ENCODE results near the gene DYNLT1. TPM values are rescaled to one million over a fixed set of nuclear protein-coding genes. Genes with fewer than 3 reads are reported as not detected.
A peak's percentile ranks its signal among the peaks of the same experiment; 100 is the strongest.

The DYNLT1 gene
- total RNA-seq, 5 donors from 2014 or later (not counting 1 experiment from before 2014, with no cell fraction given) = 50.8 to 128 (median 59.5) TPM

DNA sequence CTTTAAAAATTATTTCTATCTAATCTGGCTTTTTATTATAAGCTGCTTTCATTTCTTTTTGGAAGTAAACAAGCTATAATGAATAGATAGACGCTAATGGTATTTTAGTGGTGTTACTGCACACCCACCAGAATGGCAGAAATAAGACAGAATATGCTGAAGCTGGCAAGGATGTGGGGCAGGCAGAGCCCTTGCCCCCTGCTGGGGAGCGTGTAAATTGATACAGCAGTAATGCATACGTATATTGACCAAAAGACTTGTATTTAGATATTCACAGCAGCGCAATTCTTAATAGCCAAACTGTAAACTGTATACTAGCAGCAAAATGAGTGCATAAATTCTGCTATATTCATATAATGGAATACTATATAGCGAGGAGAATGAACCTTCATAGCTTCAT lies 49.3 kb downstream of the DYNLT1 start:
- ChIA-PET POLR2A (no interaction called here), CTCF (interaction anchor here in 1 of 2 donors (0.5 to 2.0 kb wide), 5 partner anchors 36 to 383 kb away, joined by 3 to 10 read pairs (median 4); no protein-coding TSS in a partner anchor)
- peak in 3 of 4 experiments; percentile 53 to 59 (median 54) for ATAC-seq (replicated peaks in 1 of 4)
- Histone ChIP-seq H3K9me3 (no peaks in the 10 kb centered on the region), H3K36me3 (ENCODE audit: control insufficient read depth in 2 of 2, extremely low read depth in 1 of 2, insufficient read depth in 1 of 2, low read length in 1 of 2) (peaks cover 4 to 75% of the 10 kb centered on the region in 2 donors), H3K4me1 (ENCODE audit: control insufficient read depth in 1 of 2, extremely low read depth in 1 of 2, insufficient read depth in 2 of 2, low read length in 2 of 2) (no peaks in the 10 kb centered on the region), H3K27ac (ENCODE audit: low read length) (no peak overlapping the region), H3K4me3 (ENCODE audit: control insufficient read depth in 1 of 2, extremely low read depth in 1 of 2, low read length in 1 of 2) (no peak overlapping the region), H3K27me3 (replicated peaks in 1 of 2; ENCODE audit: control insufficient read depth in 2 of 2, extremely low read depth in 1 of 2, insufficient read depth in 2 of 2, low read length in 1 of 2) (no peaks in the 10 kb centered on the region)
- peak in 15 of 35 experiments; percentile 6 to 44 (median 14) for DNase-seq
- H3K27ac Mint-ChIP-seq = no peak overlapping the region
- peaks cover 0 to 10% (median 5%) of the 10 kb centered on the region in 3 donors for H3K4me1 Mint-ChIP-seq
- no peak overlapping the region for H3K4me3 Mint-ChIP-seq
- peaks cover 70% of the 10 kb centered on the region for H3K36me3 Mint-ChIP-seq
- H3K9me3 Mint-ChIP-seq = no peaks in the 10 kb centered on the region
- WGBS (ENCODE audit: insufficient coverage) = no CpG with 5 or more reads among the region's 5 CpGs
- no peaks in the 10 kb centered on the region for H3K27me3 Mint-ChIP-seq

DNA sequence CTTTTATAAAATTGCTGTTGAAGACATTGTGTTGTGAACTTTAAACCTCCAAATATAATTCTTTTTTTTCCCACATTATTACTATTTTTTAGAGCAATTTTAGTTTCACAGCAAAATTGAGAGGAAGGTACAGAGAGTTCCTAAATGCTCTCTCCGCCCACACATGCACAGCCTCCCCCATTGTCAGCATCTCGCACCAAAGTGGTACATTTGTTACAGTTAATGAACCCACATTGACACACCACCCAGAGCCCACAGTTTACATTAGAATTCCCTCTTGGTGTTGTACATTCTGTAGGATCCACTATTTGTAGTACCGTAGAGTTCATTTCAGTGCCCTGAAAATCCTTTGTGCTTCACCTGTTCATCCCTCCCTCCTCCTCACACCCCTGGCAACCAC lies 50.9 kb downstream of the DYNLT1 start:
- DNase-seq (no peak), ATAC-seq (replicated peaks in 1 of 4) (no peak)
- Mint-ChIP-seq H3K27me3 (no peaks in the 10 kb centered on the region), H3K9me3 (no peaks in the 10 kb centered on the region), H3K4me1 (peaks cover 0 to 6% (median 5%) of the 10 kb centered on the region in 3 donors), H3K4me3 (no peak overlapping the region), H3K27ac (peak overlapping the region in 1 of 2 donors; percentile 21), H3K36me3 (peaks cover 75% of the 10 kb centered on the region)
- H3K27ac ChIP-seq (ENCODE audit: low read length) = no peak overlapping the region
- no peaks in the 10 kb centered on the region for H3K9me3 ChIP-seq
- no peaks in the 10 kb centered on the region for H3K27me3 ChIP-seq (replicated peaks in 1 of 2; ENCODE audit: control insufficient read depth in 2 of 2, extremely low read depth in 1 of 2, insufficient read depth in 2 of 2, low read length in 1 of 2)
- POLR2A ChIA-PET = interaction anchor here in 1 of 2 donors (0.6 kb wide), 1 partner anchor 9 kb away, joined by 7 read pairs; no protein-coding TSS in a partner anchor
- no CpG with 5 or more reads among the region's 3 CpGs for WGBS (ENCODE audit: insufficient coverage)
- H3K4me1 ChIP-seq (ENCODE audit: control insufficient read depth in 1 of 2, extremely low read depth in 1 of 2, insufficient read depth in 2 of 2, low read length in 2 of 2) = no peaks in the 10 kb centered on the region
- peaks cover 8 to 76% of the 10 kb centered on the region in 2 donors for H3K36me3 ChIP-seq (ENCODE audit: control insufficient read depth in 2 of 2, extremely low read depth in 1 of 2, insufficient read depth in 1 of 2, low read length in 1 of 2)
- CTCF ChIA-PET = interaction anchor here in 1 of 2 donors (1.4 kb wide), 1 partner anchor 12 kb away, joined by 4 read pairs; no protein-coding TSS in a partner anchor
- no peak overlapping the region for H3K4me3 ChIP-seq (ENCODE audit: control insufficient read depth in 1 of 2, extremely low read depth in 1 of 2, low read length in 1 of 2)

DNA sequence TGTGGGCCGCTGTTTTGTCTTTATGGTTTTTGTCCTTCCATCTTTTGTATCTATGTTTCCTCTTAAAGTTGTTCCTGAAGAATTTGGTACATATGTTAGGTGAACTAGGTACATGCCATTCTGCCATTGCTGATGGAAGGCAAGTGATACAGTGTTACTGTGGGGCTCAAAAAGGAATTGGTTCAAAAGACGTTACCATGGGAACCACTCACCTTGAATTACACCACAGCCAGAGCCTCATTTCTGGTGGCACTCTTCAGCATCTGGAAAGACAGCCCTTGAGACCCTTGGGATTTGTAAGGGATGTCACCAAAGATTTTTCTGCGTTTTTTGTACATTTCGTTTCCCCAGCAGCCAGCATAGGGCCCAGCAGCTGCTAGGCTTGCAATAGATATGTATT lies 52.7 kb downstream of the DYNLT1 start:
- Histone ChIP-seq H3K9me3 (no peaks in the 10 kb centered on the region), H3K27me3 (replicated peaks in 1 of 2; ENCODE audit: control insufficient read depth in 2 of 2, extremely low read depth in 1 of 2, insufficient read depth in 2 of 2, low read length in 1 of 2) (no peaks in the 10 kb centered on the region), H3K27ac (ENCODE audit: low read length) (no peak overlapping the region), H3K4me3 (ENCODE audit: control insufficient read depth in 1 of 2, extremely low read depth in 1 of 2, low read length in 1 of 2) (no peak overlapping the region), H3K4me1 (ENCODE audit: control insufficient read depth in 1 of 2, extremely low read depth in 1 of 2, insufficient read depth in 2 of 2, low read length in 2 of 2) (no peaks in the 10 kb centered on the region), H3K36me3 (ENCODE audit: control insufficient read depth in 2 of 2, extremely low read depth in 1 of 2, insufficient read depth in 1 of 2, low read length in 1 of 2) (peaks cover 14 to 79% of the 10 kb centered on the region in 2 donors)
- H3K27me3 Mint-ChIP-seq = no peaks in the 10 kb centered on the region
- H3K4me3 Mint-ChIP-seq = no peak overlapping the region
- H3K4me1 Mint-ChIP-seq = peaks cover 0 to 6% (median 3%) of the 10 kb centered on the region in 3 donors
- no CpG with 5 or more reads among the region's 4 CpGs for WGBS (ENCODE audit: insufficient coverage)
- no peaks in the 10 kb centered on the region for H3K9me3 Mint-ChIP-seq
- ATAC-seq (replicated peaks in 1 of 4) = no peak
- H3K36me3 Mint-ChIP-seq = peaks cover 69% of the 10 kb centered on the region
- H3K27ac Mint-ChIP-seq = no peak overlapping the region
- ChIA-PET POLR2A (no interaction called here), CTCF (no interaction called here)
- no peak for DNase-seq

DNA sequence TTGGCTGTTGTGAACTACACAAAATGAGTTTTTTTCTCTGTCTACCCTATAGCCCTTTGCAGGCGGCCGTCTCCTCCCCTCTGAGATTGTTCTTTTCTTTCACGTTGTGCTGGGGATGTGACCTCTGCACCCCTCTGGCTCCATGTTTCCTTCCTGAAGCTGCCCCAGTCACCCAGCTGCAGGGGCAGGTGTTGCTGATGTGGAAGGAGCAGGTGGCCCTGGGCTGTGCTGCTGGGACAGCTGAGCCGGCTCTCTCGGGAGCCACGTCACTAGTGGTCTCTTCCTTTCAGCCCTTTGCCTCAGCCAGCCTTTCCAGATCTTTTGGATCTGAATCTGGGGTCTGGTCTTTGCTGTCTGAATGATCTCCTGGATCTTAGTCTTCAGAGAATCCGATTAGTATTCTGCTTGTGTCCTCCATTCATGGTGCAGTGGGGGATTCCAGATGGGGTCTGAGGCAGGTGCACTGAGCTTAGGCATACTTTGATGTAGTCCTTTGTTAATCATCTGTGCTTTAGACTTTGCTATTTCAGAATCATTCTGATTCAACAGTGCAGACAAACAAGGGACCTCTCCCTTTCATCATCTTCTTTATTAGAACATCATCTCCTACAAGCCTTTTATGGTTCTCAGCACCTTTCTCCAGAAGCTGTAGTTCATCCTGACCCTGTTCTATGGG lies 53.3 kb downstream of the DYNLT1 start:
- Mint-ChIP-seq H3K27ac (no peak overlapping the region), H3K27me3 (no peaks in the 10 kb centered on the region), H3K9me3 (no peaks in the 10 kb centered on the region), H3K4me3 (no peak overlapping the region), H3K4me1 (peaks cover 0 to 2% (median 1%) of the 10 kb centered on the region in 3 donors), H3K36me3 (peaks cover 70% of the 10 kb centered on the region)
- no peak for DNase-seq
- Histone ChIP-seq H3K36me3 (ENCODE audit: control insufficient read depth in 2 of 2, extremely low read depth in 1 of 2, insufficient read depth in 1 of 2, low read length in 1 of 2) (peaks cover 14 to 80% of the 10 kb centered on the region in 2 donors), H3K27ac (ENCODE audit: low read length) (no peak overlapping the region), H3K4me3 (ENCODE audit: control insufficient read depth in 1 of 2, extremely low read depth in 1 of 2, low read length in 1 of 2) (no peak overlapping the region), H3K9me3 (no peaks in the 10 kb centered on the region), H3K27me3 (replicated peaks in 1 of 2; ENCODE audit: control insufficient read depth in 2 of 2, extremely low read depth in 1 of 2, insufficient read depth in 2 of 2, low read length in 1 of 2) (no peaks in the 10 kb centered on the region), H3K4me1 (ENCODE audit: control insufficient read depth in 1 of 2, extremely low read depth in 1 of 2, insufficient read depth in 2 of 2, low read length in 2 of 2) (no peaks in the 10 kb centered on the region)
- ATAC-seq (replicated peaks in 1 of 4) = no peak
- CTCF ChIA-PET = interaction anchor here in 1 of 2 donors (0.5 kb wide), 1 partner anchor 366 kb away, joined by 6 read pairs; no protein-coding TSS in a partner anchor
- POLR2A ChIA-PET = no interaction called here
- 100% methylated on average over 2 of the region's 7 CpGs for WGBS (ENCODE audit: insufficient coverage)

DNA sequence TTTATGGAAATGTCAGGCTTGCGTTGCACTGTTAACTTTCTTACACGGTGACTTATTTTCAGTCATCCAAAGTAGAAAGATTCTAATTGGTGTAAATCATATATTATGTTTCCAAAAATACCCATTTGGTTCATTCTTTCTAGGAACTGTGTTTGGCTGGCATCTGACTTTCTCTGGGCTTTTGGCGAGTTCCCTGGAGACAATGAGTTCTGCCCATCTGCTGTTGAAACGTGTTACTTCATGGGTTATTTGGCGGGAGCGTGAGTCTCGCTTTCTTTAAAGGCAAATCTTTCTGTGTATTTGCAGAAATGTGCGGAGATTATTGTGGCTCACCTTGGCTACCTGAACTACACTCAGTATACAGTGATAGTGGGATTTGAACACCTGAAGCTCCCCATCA lies 55.2 kb downstream of the DYNLT1 start:
- no peak overlapping the region for H3K27ac ChIP-seq (ENCODE audit: low read length)
- no peak overlapping the region for H3K4me3 ChIP-seq (ENCODE audit: control insufficient read depth in 1 of 2, extremely low read depth in 1 of 2, low read length in 1 of 2)
- H3K4me1 ChIP-seq (ENCODE audit: control insufficient read depth in 1 of 2, extremely low read depth in 1 of 2, insufficient read depth in 2 of 2, low read length in 2 of 2) = no peaks in the 10 kb centered on the region
- peaks cover 0 to 2% (median 0%) of the 10 kb centered on the region in 3 donors for H3K4me1 Mint-ChIP-seq
- H3K9me3 ChIP-seq = no peaks in the 10 kb centered on the region
- no peak overlapping the region for H3K27ac Mint-ChIP-seq
- no peaks in the 10 kb centered on the region for H3K9me3 Mint-ChIP-seq
- no peak for DNase-seq
- CTCF ChIA-PET = interaction anchor here in 1 of 2 donors (1.1 kb wide), 1 partner anchor 13 kb away, joined by 3 read pairs; no protein-coding TSS in a partner anchor
- no peak for ATAC-seq (replicated peaks in 1 of 4)
- no peaks in the 10 kb centered on the region for H3K27me3 Mint-ChIP-seq
- H3K36me3 Mint-ChIP-seq = peaks cover 72% of the 10 kb centered on the region
- H3K4me3 Mint-ChIP-seq = no peak overlapping the region
- 100% methylated on average over 1 of the region's 8 CpGs for WGBS (ENCODE audit: insufficient coverage)
- H3K27me3 ChIP-seq (replicated peaks in 1 of 2; ENCODE audit: control insufficient read depth in 2 of 2, extremely low read depth in 1 of 2, insufficient read depth in 2 of 2, low read length in 1 of 2) = no peaks in the 10 kb centered on the region
- H3K36me3 ChIP-seq (ENCODE audit: control insufficient read depth in 2 of 2, extremely low read depth in 1 of 2, insufficient read depth in 1 of 2, low read length in 1 of 2) = peaks cover 26 to 88% of the 10 kb centered on the region in 2 donors
- POLR2A ChIA-PET = no interaction called here

DNA sequence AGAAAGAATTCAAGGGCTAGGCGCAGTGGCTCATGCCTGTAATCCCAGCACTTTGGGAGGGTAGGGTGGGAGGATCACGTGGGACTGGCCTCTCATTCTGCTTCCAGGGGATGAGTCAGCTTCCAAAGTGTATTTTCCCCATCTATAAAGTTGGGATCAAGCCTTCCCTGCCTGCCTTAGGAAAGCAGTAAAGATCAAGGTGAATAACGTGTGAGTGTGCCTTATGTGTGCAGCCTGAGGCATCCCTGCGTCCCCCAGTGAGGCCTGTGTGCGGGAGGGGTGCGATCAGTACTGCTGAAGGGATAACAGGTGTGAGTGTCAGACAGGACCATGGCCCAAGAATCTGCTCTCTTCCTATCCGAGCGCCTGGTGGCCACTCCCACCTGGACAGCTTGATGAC lies 57.9 kb downstream of the DYNLT1 start:
- DNase-seq = no peak
- H3K36me3 ChIP-seq (ENCODE audit: control insufficient read depth in 2 of 2, extremely low read depth in 1 of 2, insufficient read depth in 1 of 2, low read length in 1 of 2) = peaks cover 26 to 81% of the 10 kb centered on the region in 2 donors
- H3K36me3 Mint-ChIP-seq = peaks cover 70% of the 10 kb centered on the region

More for the DNA sequence above, 57.9 kb downstream of the DYNLT1 start:
- CTCF ChIA-PET = interaction anchor here in 1 of 2 donors (0.6 kb wide), 1 partner anchor 156 kb away, joined by 3 read pairs; no protein-coding TSS in a partner anchor
- peaks cover 0 to 5% (median 0%) of the 10 kb centered on the region in 3 donors for H3K4me1 Mint-ChIP-seq
- H3K4me3 Mint-ChIP-seq = no peak overlapping the region
- H3K27me3 Mint-ChIP-seq = no peaks in the 10 kb centered on the region
- Histone ChIP-seq H3K27ac (ENCODE audit: low read length) (no peak overlapping the region), H3K4me1 (ENCODE audit: control insufficient read depth in 1 of 2, extremely low read depth in 1 of 2, insufficient read depth in 2 of 2, low read length in 2 of 2) (no peaks in the 10 kb centered on the region), H3K9me3 (no peaks in the 10 kb centered on the region), H3K27me3 (replicated peaks in 1 of 2; ENCODE audit: control insufficient read depth in 2 of 2, extremely low read depth in 1 of 2, insufficient read depth in 2 of 2, low read length in 1 of 2) (no peaks in the 10 kb centered on the region), H3K4me3 (ENCODE audit: control insufficient read depth in 1 of 2, extremely low read depth in 1 of 2, low read length in 1 of 2) (no peak overlapping the region)
- H3K9me3 Mint-ChIP-seq = no peaks in the 10 kb centered on the region
- 100% methylated on average over 1 of the region's 8 CpGs for WGBS (ENCODE audit: insufficient coverage)
- ATAC-seq (replicated peaks in 1 of 4) = no peak
- no peak overlapping the region for H3K27ac Mint-ChIP-seq
- POLR2A ChIA-PET = no interaction called here
